ENCODE results near the gene TLL2.

Gene TLL2

GRCh38 chr10:96339956-96340904, 173.5 kb downstream of the TLL2 start:
- no peak overlapping the region for H3K27ac ChIP-seq
- H3K4me3 ChIP-seq: no peak overlapping the region

GRCh38 chr10:96339383-96339782, 174.3 kb downstream of the TLL2 start:
- no peak overlapping the region for H3K4me3 ChIP-seq
- no peak overlapping the region for H3K27ac ChIP-seq

GRCh38 chr10:96338279-96338925, 175.3 kb downstream of the TLL2 start:
- no peak overlapping the region for H3K4me3 ChIP-seq
- H3K27ac ChIP-seq: no peak overlapping the region

- Histone ChIP-seq H3K27ac (no peak overlapping the region), H3K4me3 (no peak overlapping the region)
Measured at GRCh38 chr10:96337106-96337505, 176.6 kb downstream of the TLL2 start.

- Histone ChIP-seq H3K4me3 (no peak overlapping the region), H3K27ac (no peak overlapping the region)
Measured at GRCh38 chr10:96334616-96335526, 178.9 kb downstream of the TLL2 start.

GRCh38 chr10:96333101-96333500, 180.6 kb downstream of the TLL2 start:
- H3K27ac ChIP-seq: no peak overlapping the region

GRCh38 chr10:96327462-96327861, 186.3 kb downstream of the TLL2 start:
- H3K27ac ChIP-seq: no peak overlapping the region
- H3K4me3 ChIP-seq: no peak overlapping the region

More at GRCh38 chr10:96333101-96333500, 180.6 kb downstream of the TLL2 start:
- no peak overlapping the region for H3K4me3 ChIP-seq

- H3K4me3 ChIP-seq: no peak overlapping the region
- no peak overlapping the region for H3K27ac ChIP-seq
Measured at GRCh38 chr10:96325719-96326373, 187.9 kb downstream of the TLL2 start.

GRCh38 chr10:96324447-96324846, 189.3 kb downstream of the TLL2 start:
- no peak overlapping the region for H3K27ac ChIP-seq
- H3K4me3 ChIP-seq: no peak overlapping the region

GRCh38 chr10:96322275-96322674, 191.5 kb downstream of the TLL2 start:
- Histone ChIP-seq H3K27ac (no peak overlapping the region), H3K4me3 (no peak overlapping the region)

- H3K27ac ChIP-seq: no peak overlapping the region
Measured at GRCh38 chr10:96321822-96322221, 191.9 kb downstream of the TLL2 start.

GRCh38 chr10:96319754-96320474, 193.8 kb downstream of the TLL2 start:
- H3K4me3 ChIP-seq: no peak overlapping the region
- no peak overlapping the region for H3K27ac ChIP-seq

More at GRCh38 chr10:96321822-96322221, 191.9 kb downstream of the TLL2 start:
- no peak overlapping the region for H3K4me3 ChIP-seq

- H3K27ac ChIP-seq: no peak overlapping the region
- no peak overlapping the region for H3K4me3 ChIP-seq
Measured at GRCh38 chr10:96317067-96317833, 196.5 kb downstream of the TLL2 start.

All from skin epidermis (tissue), 12 donors.